Calu3 (cell line): ENCODE data around the gene NEU3. TPM values are rescaled to one million over a fixed set of nuclear protein-coding genes. Genes with fewer than 3 reads are reported as not detected.

ENCODE experiments used
- BruUV-seq: library from RNA; stranded (reverse); fragments of 400-500 nt; replicated peaks from 2 replicates; lab custom pipeline; 2021; lab: Mats Ljungman, UMichigan
- CTCF ChIA-PET: fragments of 300-600 bp; sonication (Branson Sonifier 250); formaldehyde crosslinking; loops from one replicate; lab custom pipeline; 2022; ENCODE audit warnings: antibody characterized with exemption; lab: Charles Lee
- DNase-seq: peaks from one replicate; pipeline ENCODE4 v3.0.0; 2022
- H3K27ac Mint-ChIP-seq: one replicate; pipeline ENCODE4 v1.8.0; 2022; ENCODE audit warnings: mixed read lengths; ENCODE audit not compliant: unreplicated experiment
- H3K27me3 Mint-ChIP-seq: one replicate; pipeline ENCODE4 v1.8.0; 2022; ENCODE audit warnings: mixed read lengths; ENCODE audit not compliant: unreplicated experiment
- H3K36me3 Mint-ChIP-seq: one replicate; pipeline ENCODE4 v1.8.0; 2022; ENCODE audit warnings: mild to moderate bottlenecking, moderate library complexity, mixed read lengths; ENCODE audit not compliant: insufficient read depth, unreplicated experiment
- H3K4me1 Mint-ChIP-seq: one replicate; pipeline ENCODE4 v1.8.0; 2022; ENCODE audit warnings: mild to moderate bottlenecking, low read depth, mixed read lengths; ENCODE audit not compliant: unreplicated experiment
- H3K4me3 Mint-ChIP-seq: one replicate; pipeline ENCODE4 v1.8.0; 2022; ENCODE audit warnings: mild to moderate bottlenecking, low read depth, moderate library complexity, mixed read lengths; ENCODE audit not compliant: unreplicated experiment
- H3K9me3 Mint-ChIP-seq: one replicate; pipeline ENCODE4 v1.8.0; 2022; ENCODE audit warnings: low read depth, mixed read lengths; ENCODE audit not compliant: unreplicated experiment
- CTCF ChIP-seq: fragments of 200-600 bp; IDR thresholded peaks from one replicate; pipeline ENCODE4 v1.8.0; 2022; ENCODE audit warnings: antibody characterized with exemption; ENCODE audit not compliant: unreplicated experiment
- intact Hi-C: fragments of 100-400 bp; cut with micrococcal nuclease; formaldehyde crosslinking; loops from one replicate; pipeline ENCODE4 v1.10.0; 2022; ENCODE audit not compliant: unreplicated experiment
- total RNA-seq: library from RNA; stranded (reverse); gene quantifications from 2 replicates; pipeline ENCODE4 v1.2.3, GENCODE V29; 2022

NEU3 gene
- total RNA-seq, 1 experiment from 2014 or later = 11.4 TPM

DNA sequence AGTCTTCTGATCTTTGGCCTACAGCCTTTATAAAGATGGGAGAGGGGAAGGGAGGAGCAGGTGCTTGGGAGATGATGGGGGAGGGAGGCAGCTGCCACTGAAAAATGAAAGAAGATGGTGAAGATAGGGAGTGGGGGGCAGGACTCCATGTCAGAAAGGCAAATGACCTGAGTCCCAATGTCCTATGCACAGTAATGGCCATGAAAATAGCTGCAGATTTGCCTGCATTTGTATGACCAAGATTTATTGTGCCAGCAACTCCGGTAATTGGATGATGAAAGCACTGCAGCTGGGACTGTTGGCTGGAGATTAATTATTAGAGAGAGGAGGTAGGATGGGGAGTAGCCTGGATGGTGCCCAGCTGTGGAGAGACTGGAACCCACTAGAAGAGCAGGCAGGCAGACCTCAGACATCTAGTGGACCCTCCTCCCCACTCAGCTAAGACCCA, 36.1 kb downstream of the NEU3 start:
- intact Hi-C loops = no loop called here
- CTCF ChIA-PET = interaction anchor here (1.2 to 2.2 kb wide), 2 partner anchors 116 to 180 kb away, joined by 5 to 6 read pairs; no protein-coding TSS in a partner anchor

DNA sequence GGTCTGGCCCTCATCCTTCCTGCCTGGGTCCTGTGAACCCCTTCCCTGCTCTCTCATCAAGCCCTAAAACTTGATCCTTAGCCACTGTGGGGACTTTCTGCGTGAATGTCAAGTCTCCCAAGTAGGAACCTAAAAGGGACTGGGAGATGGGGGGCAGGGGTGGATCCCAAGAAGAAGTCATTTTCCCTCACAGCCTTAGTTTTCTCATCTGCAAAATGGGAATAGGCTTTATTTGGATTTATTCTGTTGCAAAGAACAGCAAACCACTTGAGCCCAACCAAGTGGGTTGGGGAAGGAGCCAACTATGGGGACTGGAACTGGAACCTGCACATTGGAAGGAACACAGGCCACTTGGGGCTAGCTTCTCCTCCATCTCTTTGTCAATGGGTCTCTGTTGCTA, 36.8 kb downstream of the NEU3 start:
- no peak overlapping the region for H3K27ac Mint-ChIP-seq
- no peaks in the 10 kb centered on the region for H3K36me3 Mint-ChIP-seq
- DNase-seq = no peak
- BruUV-seq = no TSS peak
- peaks cover 8% of the 10 kb centered on the region for H3K4me1 Mint-ChIP-seq
- TF ChIP-seq CTCF = no peak
- no peaks in the 10 kb centered on the region for H3K9me3 Mint-ChIP-seq
- intact Hi-C loops = no loop called here
- no peaks in the 10 kb centered on the region for H3K27me3 Mint-ChIP-seq
- H3K4me3 Mint-ChIP-seq = no peak overlapping the region
- CTCF ChIA-PET = interaction anchor here (1.2 to 2.2 kb wide), 2 partner anchors 115 to 179 kb away, joined by 5 to 6 read pairs; no protein-coding TSS in a partner anchor

More for the DNA sequence above, 36.1 kb downstream of the NEU3 start:
- Mint-ChIP-seq H3K27me3 (no peaks in the 10 kb centered on the region), H3K36me3 (no peaks in the 10 kb centered on the region), H3K4me3 (no peak overlapping the region), H3K27ac (no peak overlapping the region), H3K9me3 (no peaks in the 10 kb centered on the region), H3K4me1 (peaks cover 8% of the 10 kb centered on the region)
- DNase-seq = no peak
- no TSS peak for BruUV-seq
- TF ChIP-seq CTCF = no peak

- Mint-ChIP-seq H3K27me3 (no peaks in the 10 kb centered on the region), H3K4me1 (peaks cover 16% of the 10 kb centered on the region), H3K4me3 (no peak overlapping the region), H3K27ac (no peak overlapping the region), H3K36me3 (peaks cover 5% of the 10 kb centered on the region), H3K9me3 (no peaks in the 10 kb centered on the region)
- intact Hi-C loops = no loop called here
- no TSS peak for BruUV-seq
- DNase-seq = no peak
- TF ChIP-seq CTCF = no peak
- CTCF ChIA-PET = no interaction called here
These were observed 39.6 kb downstream of the NEU3 start for GRCh38 chr11:75028321-75028720.

- peaks cover 5% of the 10 kb centered on the region for H3K36me3 Mint-ChIP-seq
- no peaks in the 10 kb centered on the region for H3K27me3 Mint-ChIP-seq
- no peak for DNase-seq
- no TSS peak for BruUV-seq
- CTCF ChIA-PET = no interaction called here
- H3K27ac Mint-ChIP-seq = no peak overlapping the region
- no peak overlapping the region for H3K4me3 Mint-ChIP-seq
- intact Hi-C loops = no loop called here
- TF ChIP-seq CTCF = no peak
- H3K9me3 Mint-ChIP-seq = no peaks in the 10 kb centered on the region
- H3K4me1 Mint-ChIP-seq = peaks cover 12% of the 10 kb centered on the region
These were observed 40.0 kb downstream of the NEU3 start for GRCh38 chr11:75028724-75029123.
